ENCODE results near the gene NPC1. TPM values are rescaled to one million over a fixed set of nuclear protein-coding genes. Genes with fewer than 3 reads are reported as not detected.
A peak's percentile ranks its signal among the peaks of the same experiment; 100 is the strongest.

The NPC1 gene
- total and polyA plus RNA-seq, 8 donors, result 6.2 to 25.6 (median 11.0) TPM

GRCh38 chr18:23627321-23627720, 41.0 kb upstream of the NPC1 start:
- intact Hi-C loops (cut with DNase I), result loop anchor here in 1 of 3 donors (10.0 kb wide), 1 partner anchor 67 kb away; no protein-coding TSS in a partner anchor
- DNase-seq (peak in 1 of 6 donors; percentile 27), ATAC-seq (peak; percentile 75 to 88 (median 80)), FAIRE-seq (no peak)
- Histone ChIP-seq H3K9me3 (no peaks in the 10 kb centered on the region), H3K27ac (peak overlapping the region in 1 of 4 donors; percentile 28), H3K4me1 (peaks cover 0 to 8% (median 0%) of the 10 kb centered on the region in 3 donors), H3K4me3 (no peak overlapping the region), H3K27me3 (no peaks in the 10 kb centered on the region), H3K36me3 (no peaks in the 10 kb centered on the region)
- 27 to 31% methylated on average over 3 of the region's 3 CpGs for WGBS, 2 donors
- no peak for TF ChIP-seq CTCF (IDR thresholded peaks at IDR 0.05)

DNA sequence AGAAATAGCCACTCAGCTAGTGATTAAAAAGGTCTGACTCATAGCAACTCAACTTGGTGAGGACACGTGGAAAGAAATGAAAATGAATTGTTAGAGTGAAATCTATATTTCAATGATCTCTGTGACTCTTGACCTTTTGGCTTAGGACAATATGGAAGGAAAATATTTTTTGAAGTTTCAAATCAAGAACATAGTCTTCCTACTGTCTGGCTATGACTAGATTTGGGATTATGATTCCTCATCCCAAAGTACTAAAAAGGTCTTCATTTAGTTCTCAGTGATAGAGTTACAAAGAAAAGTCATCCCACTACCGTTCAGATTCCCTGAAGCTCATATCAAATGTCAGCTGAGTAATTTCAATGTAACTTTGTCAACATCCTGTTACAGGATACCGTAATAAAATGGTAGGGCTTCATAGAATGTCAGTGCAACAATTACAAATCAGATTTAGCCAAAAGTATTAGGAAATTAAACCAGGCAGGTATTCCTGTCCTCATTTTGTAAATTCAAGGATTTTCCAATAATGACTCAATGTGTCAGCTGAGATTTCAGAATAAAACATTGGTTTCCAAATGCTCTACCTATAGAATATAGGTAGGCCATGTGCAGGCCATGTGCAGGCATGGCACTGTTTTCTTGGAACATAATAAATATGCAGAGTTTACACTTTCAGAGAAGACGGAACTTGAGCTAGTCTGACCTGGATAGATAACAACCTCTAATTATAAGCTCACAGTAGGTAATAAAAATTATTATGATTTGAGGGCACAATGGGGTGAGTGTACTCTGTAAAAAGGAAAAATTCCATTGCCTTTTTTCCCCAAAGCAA, 40.4 kb upstream of the NPC1 start:
- Histone ChIP-seq H3K27ac (peak overlapping the region in 1 of 4 donors; percentile 28), H3K36me3 (no peaks in the 10 kb centered on the region), H3K4me3 (no peak overlapping the region), H3K4me1 (peaks cover 0 to 8% (median 0%) of the 10 kb centered on the region in 3 donors), H3K27me3 (no peaks in the 10 kb centered on the region), H3K9me3 (no peaks in the 10 kb centered on the region)
- no peak for TF ChIP-seq CTCF (IDR thresholded peaks at IDR 0.05)
- intact Hi-C loops (cut with DNase I), result loop anchor here in 1 of 3 donors (10.0 kb wide), 1 partner anchor 68 kb away; no protein-coding TSS in a partner anchor
- ATAC-seq (peak in 1 of 4 donors; percentile 9), FAIRE-seq (no peak), DNase-seq (no peak)
- 49 to 54% methylated on average over 4 of the region's 4 CpGs for WGBS, 2 donors

GRCh38 chr18:23623040-23623439, 36.7 kb upstream of the NPC1 start:
- Histone ChIP-seq H3K27ac (no peak overlapping the region), H3K4me3 (no peak overlapping the region), H3K4me1 (peaks cover 0 to 8% (median 5%) of the 10 kb centered on the region in 3 donors), H3K9me3 (no peaks in the 10 kb centered on the region), H3K27me3 (no peaks in the 10 kb centered on the region), H3K36me3 (no peaks in the 10 kb centered on the region)
- FAIRE-seq (no peak), ATAC-seq (no peak), DNase-seq (no peak)
- TF ChIP-seq CTCF (IDR thresholded peaks at IDR 0.05), result no peak
- intact Hi-C loops (cut with DNase I), result loop anchor here in 2 of 3 donors (5.0 to 10.0 kb wide), 3 partner anchors 72 to 294 kb away; no protein-coding TSS in a partner anchor
- 65 to 71% methylated on average over 3 of the region's 3 CpGs for WGBS, 2 donors

GRCh38 chr18:23619388-23619881, 33.1 kb upstream of the NPC1 start:
- FAIRE-seq (no peak), DNase-seq (peak in 2 of 6 donors; percentile 46 to 63), ATAC-seq (peak; percentile 57 to 70 (median 62))
- intact Hi-C loops (cut with DNase I), result no loop called here
- Histone ChIP-seq H3K4me1 (peaks cover 0 to 8% (median 0%) of the 10 kb centered on the region in 3 donors), H3K36me3 (no peaks in the 10 kb centered on the region), H3K27ac (peak overlapping the region in 1 of 4 donors; percentile 17), H3K9me3 (no peaks in the 10 kb centered on the region), H3K27me3 (no peaks in the 10 kb centered on the region), H3K4me3 (peak overlapping the region in 3 of 4 donors; percentile 21 to 46 (median 35))
- WGBS, 2 donors, result 2 to 7% methylated on average over 41 of the region's 41 CpGs
- no peak for TF ChIP-seq CTCF (IDR thresholded peaks at IDR 0.05)

Measured in pancreas (tissue), 10 donors.